NOMO-1 treated with DMSO at 0.1 percent for 48 hours (cell line): ENCODE results near the gene C2orf69.

ENCODE experiments used
- DNase-seq: peaks from one replicate; lab custom pipeline; 2025; ENCODE audit not compliant: unreplicated experiment; lab: John Stamatoyannopoulos, UW

Gene C2orf69, protein sequence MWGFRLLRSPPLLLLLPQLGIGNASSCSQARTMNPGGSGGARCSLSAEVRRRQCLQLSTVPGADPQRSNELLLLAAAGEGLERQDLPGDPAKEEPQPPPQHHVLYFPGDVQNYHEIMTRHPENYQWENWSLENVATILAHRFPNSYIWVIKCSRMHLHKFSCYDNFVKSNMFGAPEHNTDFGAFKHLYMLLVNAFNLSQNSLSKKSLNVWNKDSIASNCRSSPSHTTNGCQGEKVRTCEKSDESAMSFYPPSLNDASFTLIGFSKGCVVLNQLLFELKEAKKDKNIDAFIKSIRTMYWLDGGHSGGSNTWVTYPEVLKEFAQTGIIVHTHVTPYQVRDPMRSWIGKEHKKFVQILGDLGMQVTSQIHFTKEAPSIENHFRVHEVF

DNA sequence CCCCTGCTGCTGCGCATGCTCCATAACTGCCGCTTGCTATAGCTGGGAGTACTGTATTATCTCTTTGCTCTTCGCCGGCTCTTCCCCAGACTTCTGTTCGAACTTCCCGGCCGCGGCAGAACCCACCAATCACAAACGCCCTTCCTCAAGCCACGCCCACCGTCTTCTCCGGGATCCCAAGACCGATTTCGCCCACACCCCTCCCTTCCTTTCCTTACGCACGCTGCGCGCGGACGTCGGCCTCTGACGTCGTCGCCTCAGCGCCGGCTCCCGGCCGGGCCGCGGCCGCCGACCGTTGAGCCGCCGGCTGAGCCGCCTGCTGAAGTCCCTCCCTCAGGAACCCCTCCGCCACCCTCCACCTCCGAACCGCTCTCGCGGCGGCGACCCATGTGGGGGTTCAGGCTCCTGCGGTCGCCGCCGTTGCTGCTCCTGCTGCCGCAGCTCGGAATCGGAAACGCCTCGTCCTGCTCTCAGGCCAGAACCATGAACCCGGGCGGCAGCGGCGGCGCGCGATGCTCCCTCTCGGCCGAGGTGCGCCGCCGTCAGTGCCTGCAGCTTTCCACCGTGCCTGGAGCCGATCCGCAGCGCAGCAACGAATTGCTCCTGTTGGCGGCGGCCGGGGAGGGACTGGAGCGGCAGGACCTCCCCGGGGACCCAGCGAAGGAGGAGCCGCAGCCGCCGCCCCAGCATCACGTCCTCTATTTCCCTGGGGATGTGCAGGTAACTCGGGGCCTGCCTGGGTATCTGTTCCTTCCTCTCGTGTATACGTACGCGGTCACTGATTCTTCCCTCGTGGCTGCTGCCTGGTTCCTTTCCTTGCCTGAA is at the start of gene C2orf69:
Gene C2orf69 (plus strand): TSS at position 242 of the 825 bp plus-strand sequence. CDS start 146 bp downstream, at position 388.
- peak; percentile 96 for DNase-seq

DNA sequence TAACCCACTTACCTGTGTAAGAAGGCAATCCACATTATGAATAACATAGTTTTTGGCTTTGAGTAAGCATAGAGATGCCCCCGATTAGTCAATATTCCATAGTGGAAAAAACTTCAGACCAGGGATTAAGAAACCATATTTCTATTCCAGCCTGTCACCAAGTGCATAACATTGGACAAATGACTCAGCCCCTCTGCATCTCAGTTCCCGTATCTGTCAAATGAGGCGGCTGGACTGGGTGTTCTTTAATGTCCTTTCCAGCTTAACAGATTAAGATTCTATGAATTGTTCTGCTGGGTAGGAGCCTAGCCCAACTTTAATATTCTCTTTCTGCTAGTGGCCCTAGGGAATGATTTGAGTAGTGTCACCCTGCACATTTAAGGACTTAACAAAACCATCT is 48.3 kb upstream of the C2orf69 start:
- DNase-seq = no peak

DNA sequence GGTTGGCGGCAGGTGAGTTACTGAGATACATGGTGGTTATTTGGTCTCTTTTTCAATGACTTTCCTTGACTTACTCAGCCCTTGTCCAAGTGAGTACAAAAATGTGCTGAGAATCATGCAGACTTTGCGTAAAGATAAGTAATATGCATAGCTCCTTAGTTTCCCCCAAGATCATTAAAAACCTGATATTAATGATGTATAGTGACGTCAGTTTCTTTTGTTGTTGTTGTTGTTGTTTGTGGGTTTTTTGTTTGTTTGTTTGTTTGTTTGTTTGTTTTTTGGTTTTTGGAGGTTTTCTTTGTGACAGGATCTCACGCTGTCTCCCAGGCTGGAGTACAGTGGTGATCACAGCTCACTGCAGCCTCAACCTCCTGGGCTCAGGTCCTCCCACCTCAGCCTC is 45.2 kb upstream of the C2orf69 start:
- DNase-seq = no peak

DNA sequence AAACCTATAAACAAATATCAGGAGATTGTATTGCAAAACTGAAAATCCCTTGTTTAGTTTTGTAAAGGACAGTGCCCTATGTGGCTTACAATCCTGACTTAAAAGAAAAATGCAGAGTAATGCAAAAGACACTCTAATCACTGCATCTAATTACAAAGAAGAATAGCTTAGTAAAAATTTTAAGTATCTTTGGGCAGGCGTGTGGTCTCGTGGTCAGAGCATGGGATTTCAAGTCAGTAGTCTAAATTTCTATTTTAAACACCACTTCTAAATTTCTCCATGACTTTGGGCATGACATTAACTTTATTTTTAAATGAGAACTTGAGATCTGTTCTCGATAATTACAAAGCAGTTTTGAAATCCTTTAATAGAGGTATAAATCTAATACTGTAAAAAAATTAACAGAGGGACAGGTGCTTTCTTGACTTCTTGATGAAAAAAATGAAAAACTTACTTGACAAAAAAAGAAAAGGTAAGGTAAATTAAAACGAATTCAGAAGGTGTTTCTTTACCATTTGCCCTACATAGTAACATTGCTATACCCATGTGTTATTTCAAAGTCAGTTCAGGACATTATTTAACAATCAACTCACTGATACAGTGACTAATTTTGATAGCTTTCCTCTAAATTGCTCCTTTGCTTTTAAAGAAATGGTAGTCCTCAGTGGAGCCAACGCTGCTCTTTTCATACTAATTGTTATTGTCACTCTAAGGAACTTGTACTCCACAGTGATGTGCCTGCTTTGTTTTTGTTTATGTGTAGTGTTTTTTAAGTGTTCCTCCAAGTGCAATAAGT is 42.5 kb upstream of the C2orf69 start:
- no peak for DNase-seq

DNA sequence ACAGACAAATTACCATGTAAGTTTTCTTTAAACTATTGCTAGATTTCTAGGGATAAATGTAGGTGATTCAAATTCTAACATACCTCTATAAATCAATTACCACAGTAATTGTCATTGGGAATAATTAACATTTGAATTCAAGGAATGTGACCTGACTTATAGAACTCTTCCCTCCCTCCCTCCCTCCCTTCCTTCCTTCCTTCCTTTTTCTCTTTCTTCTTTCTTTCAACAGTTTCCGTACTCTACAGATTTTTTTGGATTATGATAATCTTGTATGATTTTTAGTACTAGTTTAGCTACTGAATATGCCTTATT is 41.9 kb upstream of the C2orf69 start:
- DNase-seq = no peak

DNA sequence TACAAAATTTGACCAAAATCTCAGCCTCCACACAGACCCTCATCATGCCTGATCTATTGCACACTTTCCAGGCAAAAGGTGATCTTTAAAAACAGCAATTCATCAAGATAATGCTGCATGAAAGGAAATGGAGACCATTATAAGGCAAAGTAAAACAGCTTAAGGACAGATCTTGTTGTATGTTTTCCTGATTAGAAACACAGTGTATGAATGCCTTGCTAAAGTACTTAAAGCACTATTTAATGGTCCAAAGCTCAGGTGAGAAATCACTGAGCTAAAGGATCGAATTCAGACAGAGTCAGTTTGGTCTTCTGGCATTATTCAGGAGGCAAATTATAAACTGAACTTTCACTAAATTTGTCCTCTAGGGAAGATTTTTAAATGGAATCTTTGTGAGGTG is 41.4 kb upstream of the C2orf69 start:
- DNase-seq = no peak

DNA sequence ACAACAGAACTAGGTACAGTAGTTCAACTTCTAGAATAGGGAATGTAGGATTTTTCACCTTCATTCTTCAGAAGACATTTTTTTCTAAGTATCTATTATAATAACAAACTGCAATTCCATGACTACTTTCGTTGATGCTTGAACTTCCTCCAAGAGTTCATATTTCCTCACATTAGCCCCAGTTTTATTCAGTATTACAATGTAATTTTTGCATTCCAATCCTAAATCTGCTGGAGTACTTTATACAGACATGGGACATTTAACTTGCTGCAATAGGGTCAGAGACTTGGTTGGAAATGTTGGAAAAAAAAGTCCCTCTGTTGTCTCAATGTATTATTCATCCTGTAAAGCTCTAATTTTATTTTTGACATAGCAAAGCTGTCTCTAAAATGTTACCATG is 40.5 kb upstream of the C2orf69 start:
- peak; percentile 44 for DNase-seq

DNA sequence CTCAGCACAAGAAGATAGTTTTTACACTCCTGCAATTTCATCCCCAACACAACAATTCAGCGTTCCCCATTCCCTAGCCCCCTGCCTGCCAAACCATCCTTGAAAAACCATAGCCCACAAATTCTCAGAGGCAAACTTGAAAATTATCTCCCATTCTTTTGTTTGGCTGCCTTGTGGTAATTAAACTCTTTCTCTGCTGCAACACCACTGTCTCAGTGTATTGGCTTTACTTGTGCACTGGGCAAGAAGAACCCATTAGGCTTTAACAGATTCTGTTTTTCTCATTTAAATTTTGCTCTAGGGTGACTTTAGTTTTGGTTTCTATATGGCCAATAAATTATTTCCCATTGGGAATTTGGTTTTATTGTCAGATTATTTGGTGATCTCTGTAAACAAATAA is 36.9 kb upstream of the C2orf69 start:
- DNase-seq = no peak

DNA sequence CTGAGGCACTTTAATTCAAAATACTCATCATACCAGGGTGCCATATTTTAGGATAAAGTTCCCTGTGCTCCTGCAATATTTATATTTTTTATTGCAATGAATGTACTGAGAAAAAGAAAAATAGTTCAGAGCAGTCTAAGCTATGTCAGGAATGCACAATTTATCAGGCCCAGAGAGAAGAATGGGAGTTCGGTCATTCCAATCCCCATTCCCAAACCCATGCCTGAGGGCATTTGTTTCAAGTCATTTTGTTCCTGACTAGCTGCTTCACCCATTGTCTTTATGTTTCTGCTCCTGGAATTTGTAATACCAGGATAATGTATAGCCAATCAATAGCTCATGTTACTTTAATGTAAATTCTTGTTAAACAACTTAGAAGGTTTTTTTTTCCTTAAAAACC is 35.7 kb upstream of the C2orf69 start:
- no peak for DNase-seq

DNA sequence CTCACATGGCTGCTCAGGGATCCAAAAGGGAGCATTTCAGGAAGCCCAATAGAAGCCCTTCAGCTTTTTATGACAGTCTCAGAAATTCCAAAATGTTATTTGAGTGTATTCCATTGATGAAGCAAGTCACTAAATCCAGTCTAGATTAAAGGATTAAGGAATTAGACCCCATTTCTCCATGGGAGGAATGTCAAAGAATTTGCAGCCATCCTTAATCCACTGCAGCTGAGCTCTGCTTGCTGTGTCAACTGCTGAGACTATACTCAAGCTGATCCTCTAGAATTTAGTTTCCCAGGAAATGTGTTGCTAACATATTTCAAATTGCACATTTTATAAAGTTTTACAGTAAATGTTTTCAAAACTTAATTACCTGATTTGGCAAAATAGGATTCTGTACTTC is 28.4 kb upstream of the C2orf69 start:
- no peak for DNase-seq

DNA sequence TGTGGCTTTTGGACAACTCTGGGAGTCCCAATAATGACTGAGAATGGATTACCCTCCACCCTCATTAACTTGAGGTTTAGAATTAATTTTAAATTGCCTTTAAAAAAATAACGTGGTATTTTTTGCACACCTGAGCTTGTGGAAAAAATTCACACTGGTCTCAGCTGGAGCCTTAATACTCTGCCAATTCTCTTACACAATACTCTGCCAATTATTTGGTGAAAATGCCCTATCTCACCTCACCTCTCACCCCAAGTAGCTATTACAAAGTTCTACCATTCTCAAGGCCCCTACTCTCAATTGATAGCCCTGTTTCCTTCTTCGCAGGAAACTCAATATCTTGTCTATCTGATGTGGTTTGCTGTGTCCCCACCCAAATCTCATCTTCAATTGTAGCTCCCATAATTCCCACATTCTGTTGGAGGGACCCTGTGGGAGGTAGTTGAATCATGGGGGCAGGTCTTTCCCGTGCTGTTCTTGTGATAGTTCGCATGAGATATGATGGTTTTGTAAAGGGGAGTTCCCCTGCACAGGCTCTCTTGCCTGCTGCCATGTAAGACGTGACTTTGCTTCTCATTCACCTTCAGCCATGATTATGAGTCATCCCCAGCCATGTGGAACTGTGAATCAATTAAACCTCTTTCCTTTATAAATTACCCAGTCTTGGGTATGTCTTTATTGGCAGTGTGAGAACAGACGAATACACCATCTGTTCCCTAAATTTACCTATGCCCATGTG is 27.4 kb upstream of the C2orf69 start:
- no peak for DNase-seq

DNA sequence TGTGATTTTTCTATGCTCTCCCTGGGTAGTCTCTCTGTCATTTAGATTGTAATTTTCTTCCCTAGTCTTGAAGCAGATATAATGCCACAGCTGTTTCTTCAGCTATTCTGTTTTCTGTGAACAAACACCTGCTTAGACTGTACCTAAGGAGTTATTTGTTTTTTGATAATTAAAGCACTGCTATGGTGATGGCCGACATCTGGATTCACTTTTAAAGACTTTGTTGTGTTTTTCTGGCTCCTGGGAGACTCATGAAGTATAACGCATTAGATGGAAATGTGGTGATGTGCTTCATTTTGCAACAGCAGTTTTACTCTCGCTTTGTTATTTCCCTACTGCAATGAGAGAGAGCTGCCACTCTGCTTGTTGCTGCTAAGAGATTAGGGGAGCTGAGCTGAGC is 15.7 kb upstream of the C2orf69 start:
- DNase-seq = no peak

DNA sequence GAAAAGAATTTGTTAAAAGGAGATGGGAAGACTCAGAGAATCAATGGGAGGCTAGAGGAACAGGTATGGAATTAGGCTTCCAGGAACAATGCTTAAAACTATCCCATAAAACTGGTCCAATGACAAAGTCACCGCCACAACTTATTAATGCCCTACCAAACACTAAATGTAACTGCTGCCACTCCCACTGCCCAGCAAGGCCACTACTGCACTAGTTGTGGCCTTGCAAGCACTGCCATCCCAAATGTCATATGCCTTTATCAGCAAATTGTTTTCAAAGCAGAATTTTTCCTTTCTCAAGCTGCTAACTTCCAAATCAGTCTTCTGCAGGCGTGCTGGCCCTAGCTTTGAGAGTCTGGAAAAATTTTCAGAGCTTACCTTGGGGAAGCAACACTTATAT is 14.5 kb upstream of the C2orf69 start:
- DNase-seq = no peak

DNA sequence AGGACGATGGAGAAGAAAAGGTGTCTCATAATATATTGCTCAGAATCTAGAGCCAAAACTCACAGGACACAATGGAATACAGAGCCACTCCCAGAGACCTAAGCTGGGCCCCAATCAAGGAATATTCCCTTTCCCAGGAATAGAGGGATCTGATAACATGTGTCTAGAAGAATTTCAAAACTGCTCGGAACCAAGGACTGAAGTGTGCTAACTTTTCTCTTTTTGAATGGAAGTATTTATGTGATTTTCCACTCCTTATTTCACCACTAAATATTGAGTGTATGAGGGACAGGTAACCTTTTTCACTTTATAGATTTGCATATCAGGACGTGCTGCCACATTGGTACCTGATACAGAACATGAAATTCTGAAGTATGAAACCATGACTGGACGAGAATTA is 9.2 kb upstream of the C2orf69 start:
- no peak for DNase-seq

DNA sequence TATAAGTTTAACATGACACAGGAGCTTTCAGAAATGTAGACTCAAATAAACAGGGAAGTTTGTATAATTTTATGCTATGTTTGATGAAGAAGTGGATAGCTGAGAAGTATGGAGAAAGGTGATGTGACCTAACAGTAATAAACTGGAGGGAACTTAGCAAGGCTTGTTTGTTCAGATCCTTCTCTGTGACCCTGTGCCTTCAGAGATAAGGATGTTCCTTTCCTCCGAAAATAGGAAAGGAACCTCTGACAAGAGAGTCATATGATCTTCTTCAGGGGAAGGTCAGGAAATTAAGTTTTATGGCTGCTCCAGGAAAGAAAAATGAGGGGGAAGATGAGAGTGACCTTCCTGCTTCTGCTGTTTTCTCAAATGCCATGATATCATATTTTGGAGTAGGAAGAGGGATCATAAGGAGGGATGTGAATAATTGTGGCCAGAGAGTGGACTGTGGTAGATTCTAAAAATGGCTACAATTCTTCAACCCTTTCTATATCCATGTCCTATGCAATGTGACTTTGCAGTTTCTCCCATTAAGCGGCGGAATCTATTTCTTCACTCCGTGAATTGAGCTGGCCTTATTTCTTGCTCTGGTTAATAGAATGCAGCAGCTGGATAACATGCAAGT is 8.5 kb upstream of the C2orf69 start:
- no peak for DNase-seq

DNA sequence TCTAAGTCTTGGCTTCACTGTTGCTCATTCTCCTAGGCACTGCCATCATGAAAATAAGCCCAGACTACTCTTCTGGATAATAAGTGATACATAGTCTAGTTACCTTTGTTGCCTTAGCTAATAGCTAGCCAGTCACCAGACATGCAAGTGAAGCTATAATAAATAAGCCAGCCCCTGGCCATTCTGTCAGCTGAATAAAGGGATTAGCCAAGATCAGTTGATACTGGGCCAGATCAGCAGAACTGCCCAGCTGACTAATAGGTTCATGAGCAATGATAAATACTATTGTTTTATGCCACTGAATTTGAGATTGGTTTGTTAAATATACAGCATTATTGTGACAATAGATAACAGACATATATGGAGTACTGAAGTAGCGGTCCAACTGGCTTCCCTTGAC is 8.0 kb upstream of the C2orf69 start:
- DNase-seq = no peak

DNA sequence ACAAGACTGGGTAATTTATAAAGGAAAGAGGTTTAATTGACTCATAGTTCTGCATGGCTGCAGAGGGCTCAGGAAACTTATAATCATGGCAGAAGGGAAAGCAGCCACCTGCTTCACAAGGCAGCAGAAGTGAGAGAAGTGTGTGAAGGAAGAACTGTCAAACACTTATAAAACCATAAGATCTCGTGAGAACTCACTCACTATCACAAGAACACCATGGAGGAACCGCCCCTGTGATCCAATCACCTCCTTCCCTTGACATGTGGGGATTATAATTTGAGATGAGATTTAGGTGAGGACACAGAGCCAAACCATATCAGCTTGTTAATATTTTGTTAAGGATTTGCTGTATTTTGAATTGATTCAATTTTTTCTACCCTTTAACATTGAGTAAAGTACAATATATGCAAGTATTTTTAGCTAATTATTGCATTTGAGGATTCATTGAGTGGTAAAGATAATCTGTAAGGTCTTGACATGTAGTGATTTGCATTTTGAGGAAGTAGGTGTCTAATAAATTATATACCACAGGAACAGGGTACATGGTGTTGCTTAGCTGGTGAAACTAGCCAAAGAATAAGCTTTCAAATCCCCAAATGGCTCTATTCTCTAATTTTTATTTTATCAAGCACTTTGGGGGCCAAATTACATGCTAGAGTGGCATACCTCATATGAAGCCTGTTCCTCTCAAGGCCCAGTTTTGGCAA is 3.9 kb upstream of the C2orf69 start:
- DNase-seq = peak; percentile 74

DNA sequence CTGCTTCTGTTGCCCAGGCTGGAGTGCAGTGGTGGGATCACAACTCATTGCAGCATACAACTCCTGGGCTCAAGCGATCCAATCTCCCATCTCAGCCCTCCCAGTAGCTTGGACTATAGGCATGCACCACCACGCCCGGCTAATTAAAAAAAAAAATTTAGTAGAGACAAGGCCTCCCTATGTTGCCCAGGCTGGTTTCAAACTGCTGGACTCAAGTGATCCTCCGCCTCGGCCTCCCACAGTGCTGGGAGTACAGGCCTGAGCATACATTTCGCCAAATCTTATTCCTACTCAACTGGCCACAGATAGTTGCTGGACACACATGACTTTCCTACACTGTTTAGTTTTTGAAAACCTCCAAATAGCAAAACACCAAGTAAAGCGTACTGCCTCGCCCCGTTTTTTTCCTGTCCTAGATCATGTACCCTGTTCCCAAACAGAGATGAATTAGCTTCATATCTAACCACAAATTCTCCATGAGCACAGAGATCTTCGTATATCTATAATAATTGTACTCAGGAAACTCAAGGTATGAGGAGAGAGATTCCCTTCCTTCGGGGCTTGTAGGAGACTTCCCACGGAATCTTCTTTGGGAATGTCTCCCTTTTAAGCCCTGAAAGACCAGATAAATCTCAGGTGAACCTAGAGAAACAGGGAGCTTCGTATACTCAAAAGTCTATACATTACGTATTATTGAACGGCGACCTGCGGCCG is 598 bp upstream of the C2orf69 start:
- DNase-seq = peak; percentile 6

DNA sequence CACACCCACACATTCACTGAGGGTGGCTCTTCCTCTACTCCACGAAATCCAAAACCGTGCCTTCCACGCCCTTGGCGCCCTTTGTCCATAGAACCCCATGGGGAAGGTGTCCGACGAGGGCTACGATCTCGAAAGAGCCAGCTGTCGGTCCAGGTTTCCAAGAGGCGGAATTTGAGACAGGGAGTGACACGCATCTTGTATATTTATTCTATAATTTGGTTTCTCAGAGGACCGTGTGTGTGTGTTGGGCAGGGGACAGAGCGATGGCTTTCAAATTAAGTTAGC is 726 bp downstream of the C2orf69 start:
- DNase-seq = no peak
